ENCODE results near the gene YIPF4. TPM values are rescaled to one million over a fixed set of nuclear protein-coding genes. Genes with fewer than 3 reads are reported as not detected.
A peak's percentile ranks its signal among the peaks of the same experiment; 100 is the strongest.

YIPF4 gene
- total RNA-seq = 10 to 100 TPM; 24.9 to 25.8 TPM
- polyA plus RNA-seq (2013, experiment 1 of 2) = 24.1 TPM
- polyA plus RNA-seq (2013, experiment 2 of 2) = 17.1 TPM
- long read RNA-seq, experiment 1, full-length matches to known transcripts = 9 of 19 reads
- long read RNA-seq, experiment 1, partial matches to known transcripts = 1 of 19 reads
- long read RNA-seq, experiment 1, other reads (novel, unspliced or antisense) = 9 of 19 reads
- long read RNA-seq, experiment 2, full-length matches to known transcripts = 48 of 58 reads
- long read RNA-seq, experiment 2, partial matches to known transcripts = 2 of 58 reads
- long read RNA-seq, experiment 2, other reads (novel, unspliced or antisense) = 8 of 58 reads
- long read RNA-seq, experiment 3, full-length matches to known transcripts = 132 of 144 reads
- long read RNA-seq, experiment 3, partial matches to known transcripts = 2 of 144 reads
- long read RNA-seq, experiment 3, other reads (novel, unspliced or antisense) = 10 of 144 reads
- long read RNA-seq, experiment 4, full-length matches to known transcripts = 1 of 15 reads
- long read RNA-seq, experiment 4, partial matches to known transcripts = 13 of 15 reads
- long read RNA-seq, experiment 4, other reads (novel, unspliced or antisense) = 1 of 15 reads

DNA sequence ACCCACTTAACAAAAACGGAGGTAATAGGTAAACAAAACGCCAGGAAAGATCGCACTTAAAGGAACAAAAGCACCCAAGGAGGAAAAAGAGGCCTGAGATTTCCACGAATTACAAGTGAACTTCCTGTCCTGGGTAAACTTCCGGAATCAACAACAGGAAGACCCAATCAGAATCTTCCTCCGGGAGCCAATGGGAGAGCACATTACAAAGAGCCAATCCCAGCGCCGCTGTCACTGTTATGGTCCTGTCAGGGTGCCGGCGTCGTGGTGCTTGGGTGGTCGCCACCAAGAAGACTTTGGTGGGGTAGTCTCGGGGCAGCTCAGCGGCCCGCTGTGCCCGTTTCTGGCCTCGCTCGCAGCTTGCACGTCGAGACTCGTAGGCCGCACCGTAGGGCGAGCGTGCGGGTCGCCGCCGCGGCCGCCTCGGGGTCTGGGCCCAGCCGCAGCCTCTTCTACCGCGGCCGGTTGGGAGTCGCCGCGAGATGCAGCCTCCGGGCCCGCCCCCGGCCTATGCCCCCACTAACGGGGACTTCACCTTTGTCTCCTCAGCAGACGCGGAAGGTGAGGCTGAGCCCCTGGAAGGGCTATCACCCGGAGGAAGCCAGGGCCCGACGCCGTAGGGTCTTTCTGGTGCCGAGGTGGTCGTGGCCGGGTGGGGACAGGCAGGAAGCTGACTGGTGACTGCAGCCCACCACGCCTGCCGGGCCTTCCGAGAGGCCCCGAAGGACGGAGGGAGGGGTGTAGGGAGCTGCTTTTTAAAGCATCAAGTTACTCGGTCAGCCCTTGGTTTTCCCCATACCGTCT is at the start of gene YIPF4:
TSS of gene YIPF4 (plus strand) at position 231 of the 804 bp plus-strand sequence. CDS start at position 483, 252 bp downstream.
- peak within 1 kb of the TSS; percentile 96 for H3K27ac Mint-ChIP-seq
- peaks cover 12% of the 10 kb centered on the region for H3K36me3 Mint-ChIP-seq (ENCODE audit: low read depth)
- peak; percentile 97 for DNase-seq
- Histone ChIP-seq H3K27ac (ENCODE audit: low read depth, low read length) (peak within 1 kb of the TSS; percentile 78), H3K27me3 (ENCODE audit: control insufficient read depth, insufficient read depth, low read length, poor library complexity, severe bottlenecking) (peaks cover 11% of the 10 kb centered on the region), H3K4me1 (ENCODE audit: control insufficient read depth, insufficient read depth, low read length) (no peaks in the 10 kb centered on the region), H3K9ac (ENCODE audit: extremely low read depth, low read length, poor library complexity, severe bottlenecking) (peak within 1 kb of the TSS; percentile 88), H3K4me3 (ENCODE audit: low read length) (peak within 1 kb of the TSS; percentile 97), H3K9me3 (ENCODE audit: control insufficient read depth, low read length) (no peaks in the 10 kb centered on the region), H3K36me3 (ENCODE audit: control insufficient read depth, insufficient read depth, low read length) (peaks cover 14% of the 10 kb centered on the region)
- peak within 1 kb of the TSS; percentile 78 for H3K4me3 Mint-ChIP-seq
- H3K9me3 Mint-ChIP-seq = no peaks in the 10 kb centered on the region
- peaks cover 2% of the 10 kb centered on the region for H3K4me1 Mint-ChIP-seq
- WGBS, 2 experiments (ENCODE audit: insufficient coverage in 1 of 2, insufficient read length in 1 of 2) = 0% methylated on average over 29 to 59 of the region's 59 CpGs
- peaks cover 12% of the 10 kb centered on the region for H3K27me3 Mint-ChIP-seq (ENCODE audit: insufficient read depth)
- TF ChIP-seq, protein P1, sequence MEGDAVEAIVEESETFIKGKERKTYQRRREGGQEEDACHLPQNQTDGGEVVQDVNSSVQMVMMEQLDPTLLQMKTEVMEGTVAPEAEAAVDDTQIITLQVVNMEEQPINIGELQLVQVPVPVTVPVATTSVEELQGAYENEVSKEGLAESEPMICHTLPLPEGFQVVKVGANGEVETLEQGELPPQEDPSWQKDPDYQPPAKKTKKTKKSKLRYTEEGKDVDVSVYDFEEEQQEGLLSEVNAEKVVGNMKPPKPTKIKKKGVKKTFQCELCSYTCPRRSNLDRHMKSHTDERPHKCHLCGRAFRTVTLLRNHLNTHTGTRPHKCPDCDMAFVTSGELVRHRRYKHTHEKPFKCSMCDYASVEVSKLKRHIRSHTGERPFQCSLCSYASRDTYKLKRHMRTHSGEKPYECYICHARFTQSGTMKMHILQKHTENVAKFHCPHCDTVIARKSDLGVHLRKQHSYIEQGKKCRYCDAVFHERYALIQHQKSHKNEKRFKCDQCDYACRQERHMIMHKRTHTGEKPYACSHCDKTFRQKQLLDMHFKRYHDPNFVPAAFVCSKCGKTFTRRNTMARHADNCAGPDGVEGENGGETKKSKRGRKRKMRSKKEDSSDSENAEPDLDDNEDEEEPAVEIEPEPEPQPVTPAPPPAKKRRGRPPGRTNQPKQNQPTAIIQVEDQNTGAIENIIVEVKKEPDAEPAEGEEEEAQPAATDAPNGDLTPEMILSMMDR (conservative IDR thresholded peaks at IDR 0.05) = no peak

DNA sequence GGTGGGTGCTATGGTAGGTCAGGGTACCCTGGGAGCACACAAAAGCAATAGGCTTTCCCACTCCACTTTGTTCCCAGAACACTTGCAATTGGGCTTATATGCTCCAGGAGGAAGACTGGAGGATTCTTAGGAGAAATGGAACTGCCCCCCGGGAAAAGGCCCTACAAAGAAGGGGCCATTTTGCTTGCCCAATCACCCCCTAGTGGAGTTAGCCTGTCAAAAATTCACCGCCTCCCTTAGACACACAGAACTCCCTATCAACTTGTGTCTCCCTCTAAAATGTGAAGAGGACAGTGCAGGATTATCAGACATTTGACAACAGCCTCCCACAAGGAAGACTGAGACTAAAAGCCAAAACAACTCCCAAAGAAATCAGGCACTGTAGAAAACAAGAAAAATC is 49.5 kb upstream of the YIPF4 start:
- Histone ChIP-seq H3K9ac (ENCODE audit: extremely low read depth, low read length, poor library complexity, severe bottlenecking) (no peak overlapping the region), H3K27ac (ENCODE audit: low read depth, low read length) (no peak overlapping the region), H3K9me3 (ENCODE audit: control insufficient read depth, low read length) (no peaks in the 10 kb centered on the region), H3K4me1 (ENCODE audit: control insufficient read depth, insufficient read depth, low read length) (no peaks in the 10 kb centered on the region), H3K4me3 (ENCODE audit: low read length) (no peak overlapping the region), H3K27me3 (ENCODE audit: control insufficient read depth, insufficient read depth, low read length, poor library complexity, severe bottlenecking) (no peaks in the 10 kb centered on the region), H3K36me3 (ENCODE audit: control insufficient read depth, insufficient read depth, low read length) (peaks cover 15% of the 10 kb centered on the region)
- no peak overlapping the region for H3K27ac Mint-ChIP-seq
- peaks cover 11% of the 10 kb centered on the region for H3K36me3 Mint-ChIP-seq (ENCODE audit: low read depth)
- no peaks in the 10 kb centered on the region for H3K9me3 Mint-ChIP-seq
- 86% methylated on average over 2 of the region's 2 CpGs; no CpG with 5 or more reads in 1 of the 2 experiments for WGBS, 2 experiments (ENCODE audit: insufficient coverage in 1 of 2, insufficient read length in 1 of 2)
- H3K27me3 Mint-ChIP-seq (ENCODE audit: insufficient read depth) = no peaks in the 10 kb centered on the region
- TF ChIP-seq, protein P1 (conservative IDR thresholded peaks at IDR 0.05) = peak; percentile 26
- H3K4me1 Mint-ChIP-seq = peaks cover 10% of the 10 kb centered on the region
- no peak overlapping the region for H3K4me3 Mint-ChIP-seq
- no peak for DNase-seq

DNA sequence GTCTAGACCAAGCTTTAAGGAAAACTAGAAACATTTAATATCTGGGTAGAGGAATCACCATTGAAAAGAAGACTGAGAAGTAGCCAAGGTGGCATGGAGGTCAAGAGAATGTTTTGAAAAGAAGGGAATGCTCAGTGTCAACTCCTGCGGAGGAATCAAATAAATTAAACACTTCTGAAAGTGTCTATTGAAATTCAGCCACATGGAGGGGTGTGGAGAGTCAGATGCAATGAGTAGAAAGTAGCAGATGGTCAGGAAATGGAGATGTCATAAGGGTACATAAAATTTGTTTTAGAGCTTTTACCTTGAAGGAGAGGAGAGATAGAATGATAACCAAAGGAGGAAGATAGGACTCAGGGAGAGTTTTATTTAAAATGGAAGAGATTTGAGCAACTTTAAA is 48.1 kb upstream of the YIPF4 start:
- H3K27me3 ChIP-seq (ENCODE audit: control insufficient read depth, insufficient read depth, low read length, poor library complexity, severe bottlenecking) = no peaks in the 10 kb centered on the region
- Mint-ChIP-seq H3K27me3 (ENCODE audit: insufficient read depth) (no peaks in the 10 kb centered on the region), H3K27ac (no peak overlapping the region), H3K36me3 (ENCODE audit: low read depth) (peaks cover 6% of the 10 kb centered on the region), H3K4me1 (peaks cover 10% of the 10 kb centered on the region), H3K4me3 (no peak overlapping the region), H3K9me3 (no peaks in the 10 kb centered on the region)
- TF ChIP-seq, protein P1 (conservative IDR thresholded peaks at IDR 0.05) = no peak
- no peak for DNase-seq
- H3K27ac ChIP-seq (ENCODE audit: low read depth, low read length) = no peak overlapping the region
- no peaks in the 10 kb centered on the region for H3K4me1 ChIP-seq (ENCODE audit: control insufficient read depth, insufficient read depth, low read length)
- H3K9ac ChIP-seq (ENCODE audit: extremely low read depth, low read length, poor library complexity, severe bottlenecking) = no peak overlapping the region
- 84 to 100% methylated on average over 1 of the region's 1 CpG for WGBS, 2 experiments (ENCODE audit: insufficient coverage in 1 of 2, insufficient read length in 1 of 2)
- no peak overlapping the region for H3K4me3 ChIP-seq (ENCODE audit: low read length)
- no peaks in the 10 kb centered on the region for H3K9me3 ChIP-seq (ENCODE audit: control insufficient read depth, low read length)
- peaks cover 5% of the 10 kb centered on the region for H3K36me3 ChIP-seq (ENCODE audit: control insufficient read depth, insufficient read depth, low read length)
